RWPE1 (cell line): ENCODE data around the gene C11orf91.

Source experiments
- CTCF ChIA-PET: fragments of 350-600 bp; sonication (Branson Sonifier 250); formaldehyde crosslinking; extraction: SDS; loops from one replicate; lab custom pipeline; 2021; lab: Yijun Ruan, JAX
- POLR2A ChIA-PET: fragments of 400-600 bp; formaldehyde crosslinking; extraction: SDS; loops from one replicate; lab custom pipeline; 2020; ENCODE audit warnings: antibody characterized with exemption; ENCODE audit not compliant: low non-redundant PET; lab: Yijun Ruan, JAX
- DNase-seq: peaks from one replicate; pipeline ENCODE4 v3.0.0; 2012; ENCODE audit warnings: low spot score
- H3K27ac ChIP-seq: fragments of 450-650 bp; 2 replicates; pipeline ENCODE4 v1.5.1; 2017
- TF ChIP-seq, protein P1 (sequence below): fragments of 450-650 bp; conservative IDR thresholded peaks from 2 replicates; pipeline ENCODE4 v1.5.1; 2017; ENCODE audit warnings: low read depth, mild to moderate bottlenecking

The C11orf91 gene

DNA sequence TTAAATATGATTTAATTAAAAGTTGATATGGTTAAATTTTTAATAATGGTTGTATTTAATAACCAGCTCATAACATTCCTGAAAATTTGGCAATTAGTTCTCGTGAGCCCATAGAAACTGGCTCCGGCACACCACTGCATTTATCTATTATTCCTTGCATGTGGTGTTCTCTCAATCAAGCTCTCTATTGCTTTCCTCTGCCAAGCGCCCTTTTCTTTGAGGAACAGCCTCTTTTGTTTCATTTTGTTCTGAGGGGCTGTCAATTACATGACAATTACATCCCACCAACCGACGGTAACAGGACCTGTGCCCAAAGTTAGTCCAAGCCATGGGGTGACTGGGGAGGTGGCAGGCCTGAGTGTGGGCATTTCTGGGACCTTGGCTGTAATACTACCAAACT is 8.1 kb downstream of the C11orf91 start:
- DNase-seq, result no peak
- POLR2A ChIA-PET, result no interaction called here
- TF ChIP-seq, protein P1, sequence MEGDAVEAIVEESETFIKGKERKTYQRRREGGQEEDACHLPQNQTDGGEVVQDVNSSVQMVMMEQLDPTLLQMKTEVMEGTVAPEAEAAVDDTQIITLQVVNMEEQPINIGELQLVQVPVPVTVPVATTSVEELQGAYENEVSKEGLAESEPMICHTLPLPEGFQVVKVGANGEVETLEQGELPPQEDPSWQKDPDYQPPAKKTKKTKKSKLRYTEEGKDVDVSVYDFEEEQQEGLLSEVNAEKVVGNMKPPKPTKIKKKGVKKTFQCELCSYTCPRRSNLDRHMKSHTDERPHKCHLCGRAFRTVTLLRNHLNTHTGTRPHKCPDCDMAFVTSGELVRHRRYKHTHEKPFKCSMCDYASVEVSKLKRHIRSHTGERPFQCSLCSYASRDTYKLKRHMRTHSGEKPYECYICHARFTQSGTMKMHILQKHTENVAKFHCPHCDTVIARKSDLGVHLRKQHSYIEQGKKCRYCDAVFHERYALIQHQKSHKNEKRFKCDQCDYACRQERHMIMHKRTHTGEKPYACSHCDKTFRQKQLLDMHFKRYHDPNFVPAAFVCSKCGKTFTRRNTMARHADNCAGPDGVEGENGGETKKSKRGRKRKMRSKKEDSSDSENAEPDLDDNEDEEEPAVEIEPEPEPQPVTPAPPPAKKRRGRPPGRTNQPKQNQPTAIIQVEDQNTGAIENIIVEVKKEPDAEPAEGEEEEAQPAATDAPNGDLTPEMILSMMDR, result no peak
- peak overlapping the region; percentile 97 for H3K27ac ChIP-seq
- CTCF ChIA-PET, result interaction anchor here (0.5 to 0.9 kb wide), 3 partner anchors 23 to 665 kb away, joined by 3 to 4 read pairs (median 3); partner anchors contain the start of gene ABTB2

DNA sequence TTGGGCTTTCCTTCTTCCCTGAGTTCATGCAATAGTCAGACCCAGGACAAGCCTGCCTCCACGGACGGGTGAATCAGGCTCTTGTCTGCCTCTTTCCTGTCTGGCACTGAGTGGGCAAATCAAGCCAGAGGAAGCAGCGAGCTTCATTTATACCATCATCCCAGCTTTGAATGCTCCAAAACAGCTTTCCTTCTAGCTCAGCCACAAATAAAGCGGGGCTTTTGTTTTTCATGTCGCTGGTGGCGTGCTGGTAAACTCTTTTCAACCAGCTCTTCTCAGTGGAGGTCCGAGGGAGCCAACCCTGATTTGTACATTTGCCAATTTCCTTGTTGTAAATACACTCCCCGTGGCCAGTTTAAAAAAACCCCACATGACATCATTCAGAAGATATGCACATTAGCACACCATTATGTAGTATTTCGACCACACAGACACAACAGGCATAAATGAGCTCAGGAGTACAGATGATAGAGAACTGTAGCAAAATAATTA is 8.6 kb downstream of the C11orf91 start:
- TF ChIP-seq, protein P1, result no peak
- DNase-seq, result peak; percentile 75
- ChIA-PET CTCF (interaction anchor here (0.5 to 0.9 kb wide), 3 partner anchors 23 to 666 kb away, joined by 3 to 4 read pairs (median 3); partner anchors contain the start of gene ABTB2), POLR2A (no interaction called here)
- H3K27ac ChIP-seq, result peak overlapping the region; percentile 97

DNA sequence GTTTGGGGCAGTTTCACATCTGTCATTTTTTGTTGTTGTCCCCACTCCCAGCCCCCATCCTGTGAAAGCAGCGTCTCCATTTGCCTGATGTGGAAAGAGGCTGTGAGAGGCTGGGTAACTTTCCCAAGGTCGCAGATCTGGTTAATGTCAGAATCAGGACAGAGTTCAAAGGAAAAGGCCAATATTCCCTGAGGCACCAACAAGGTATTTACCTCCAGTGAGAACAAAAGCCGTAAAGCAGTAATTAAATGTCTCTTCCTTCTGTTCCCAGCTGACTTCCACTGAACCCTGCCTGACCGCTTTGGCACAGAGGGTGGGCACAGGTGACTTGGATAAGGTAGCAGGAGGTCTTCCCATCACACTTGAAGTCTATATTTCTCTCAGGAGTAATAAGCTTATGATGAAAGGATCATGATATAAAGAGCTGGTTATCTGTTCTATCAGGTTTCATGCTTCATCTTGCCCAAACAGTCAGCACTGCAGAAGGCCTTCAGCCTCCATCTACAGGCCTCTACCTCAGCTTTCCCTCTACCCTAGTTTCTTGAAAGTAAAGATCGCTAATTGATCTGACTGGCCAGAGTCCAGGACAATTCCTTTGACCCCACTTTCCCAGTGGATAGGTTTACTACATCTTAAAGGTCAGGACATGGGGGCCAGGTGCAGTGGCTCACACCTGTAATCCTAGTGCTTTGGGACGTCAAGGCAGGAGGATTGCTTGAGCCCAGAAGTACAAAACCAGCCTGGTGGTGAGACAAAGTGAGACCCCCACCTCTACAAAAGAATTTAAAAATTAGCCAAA is 9.4 kb downstream of the C11orf91 start:
- peak overlapping the region; percentile 97 for H3K27ac ChIP-seq

DNA sequence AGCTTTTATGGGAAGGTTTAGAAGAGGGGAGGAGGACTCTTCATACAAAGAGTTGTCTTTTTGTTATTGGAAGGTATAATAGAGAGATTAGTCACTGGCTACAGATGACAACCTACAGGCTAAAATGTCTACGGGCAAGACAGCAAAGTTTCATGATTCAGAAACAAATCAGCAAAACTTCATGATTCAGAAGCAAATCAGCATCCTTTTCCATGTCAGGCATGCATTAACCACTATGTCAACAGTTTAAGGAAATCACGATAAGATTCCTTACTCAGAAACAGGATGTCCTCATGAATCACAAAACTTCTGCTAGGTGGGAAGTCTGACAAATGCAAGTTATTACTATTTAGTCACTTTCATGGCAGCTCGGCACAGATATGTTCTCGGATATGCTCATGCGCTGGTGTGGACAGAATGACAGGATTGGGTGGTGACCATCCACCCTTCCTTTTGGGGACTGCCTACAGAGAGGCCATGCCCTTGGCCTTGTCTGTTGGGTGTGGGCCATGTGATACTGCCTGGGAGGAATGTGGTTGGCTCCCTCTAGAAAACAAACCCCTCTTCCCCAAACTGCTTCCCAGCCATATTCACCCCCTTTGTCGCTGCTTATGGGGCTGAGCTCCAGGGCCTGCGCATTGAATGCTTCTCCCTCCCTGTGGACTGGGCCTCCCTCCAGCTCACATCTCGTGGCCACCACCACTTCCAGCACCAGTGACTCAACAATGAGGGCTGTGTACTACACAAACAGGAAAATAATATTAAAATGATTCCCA is 10.1 kb downstream of the C11orf91 start:
- H3K27ac ChIP-seq, result peak overlapping the region; percentile 97
- CTCF ChIA-PET, result interaction anchor here (0.6 to 1.0 kb wide), 6 partner anchors 18 to 329 kb away, joined by 3 to 5 read pairs (median 3); no protein-coding TSS in a partner anchor
- peak; percentile 82 for DNase-seq
- POLR2A ChIA-PET, result interaction anchor here (1.3 kb wide), 1 partner anchor 44 kb away, joined by 3 read pairs; no protein-coding TSS in a partner anchor
- TF ChIP-seq, protein P1, result no peak

More for the DNA sequence above, 9.4 kb downstream of the C11orf91 start:
- ChIA-PET POLR2A (interaction anchor here (1.3 kb wide), 1 partner anchor 43 kb away, joined by 3 read pairs; no protein-coding TSS in a partner anchor), CTCF (interaction anchor here (0.6 to 1.0 kb wide), 3 partner anchors 24 to 300 kb away, joined by 3 to 4 read pairs (median 3); no protein-coding TSS in a partner anchor)
- TF ChIP-seq, protein P1, result no peak
- no peak for DNase-seq

DNA sequence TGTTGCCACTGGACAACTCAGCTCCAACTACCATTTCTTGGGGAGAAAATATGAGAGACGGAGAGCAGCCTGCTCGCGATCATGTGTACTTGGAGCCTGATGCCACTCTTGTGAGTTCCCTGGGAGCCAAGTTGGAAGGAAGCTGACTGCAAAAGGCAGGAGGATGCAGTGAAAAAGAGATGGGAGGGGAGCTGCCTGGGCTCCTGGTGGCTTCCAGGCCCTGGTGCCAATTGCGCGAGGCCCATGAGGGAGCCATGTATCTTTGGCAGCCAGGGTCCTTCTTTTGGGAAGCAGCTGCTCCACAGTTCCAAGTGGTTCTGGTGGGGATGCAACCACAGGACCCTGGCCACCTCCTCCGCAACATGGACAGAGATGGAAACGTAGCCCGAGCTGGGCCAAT is 11.1 kb downstream of the C11orf91 start:
- H3K27ac ChIP-seq, result peak overlapping the region; percentile 97
- TF ChIP-seq, protein P1, result no peak
- CTCF ChIA-PET, result interaction anchor here (0.5 to 0.9 kb wide), 5 partner anchors 17 to 328 kb away, joined by 3 to 5 read pairs (median 3); no protein-coding TSS in a partner anchor
- POLR2A ChIA-PET, result no interaction called here
- no peak for DNase-seq

DNA sequence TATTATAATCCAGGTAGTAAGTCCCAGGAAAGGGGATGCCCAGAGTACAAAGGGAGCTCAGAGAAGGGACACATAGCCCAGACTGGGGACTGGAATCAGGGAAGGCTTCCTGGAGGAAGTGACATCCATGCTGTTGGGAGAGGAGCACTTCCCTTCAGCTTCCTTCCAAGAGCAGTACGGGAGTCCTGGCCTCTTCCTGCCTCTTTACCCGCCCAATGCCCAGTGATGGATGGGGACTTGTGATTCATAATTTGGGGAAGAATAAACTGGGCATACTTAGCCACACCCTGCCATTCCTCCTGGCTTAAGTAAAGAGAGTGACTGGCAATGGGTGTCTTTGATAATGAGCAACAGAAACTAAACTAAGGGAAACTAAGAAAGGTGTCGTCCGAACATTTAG is 11.5 kb downstream of the C11orf91 start:
- peak; percentile 72 for DNase-seq
- ChIA-PET CTCF (interaction anchor here (0.5 to 1.2 kb wide), 2 partner anchors 71 to 134 kb away, joined by 3 read pairs; no protein-coding TSS in a partner anchor), POLR2A (no interaction called here)
- TF ChIP-seq, protein P1, result no peak
- H3K27ac ChIP-seq, result peak overlapping the region; percentile 97
